Kidney epithelial cell (primary cell): ENCODE data around the gene FSTL4. TPM values are rescaled to one million over a fixed set of nuclear protein-coding genes. Genes with fewer than 3 reads are reported as not detected.
A peak's percentile ranks its signal among the peaks of the same experiment; 100 is the strongest.

Experiments
- DNase-seq: peaks from one replicate; pipeline ENCODE4 v3.0.0-alpha.2; 2010; ENCODE audit warnings: low read depth
- H3K27me3 ChIP-seq: 2 replicates; pipeline ENCODE4 v1.6.0; 2011; ENCODE audit warnings: low read length; ENCODE audit not compliant: control insufficient read depth, insufficient read depth
- H3K36me3 ChIP-seq: 2 replicates; pipeline ENCODE4 v1.5.1; 2011; ENCODE audit warnings: low read length; ENCODE audit not compliant: control insufficient read depth, insufficient read depth
- H3K4me3 ChIP-seq: 2 replicates; pipeline ENCODE4 v1.5.1; 2011; ENCODE audit warnings: low read depth, mild to moderate bottlenecking, control low read depth, low read length
- CTCF ChIP-seq: IDR thresholded peaks from 2 replicates; pipeline ENCODE4 v1.5.1; 2011; ENCODE audit warnings: mild to moderate bottlenecking, moderate library complexity, low read length, control low read depth, inconsistent platforms; ENCODE audit not compliant: insufficient read depth, poor library complexity, severe bottlenecking
- total RNA-seq: library from RNA; depleted of rRNA; stranded (reverse); fragments of >200 nt; gene quantifications from 2 replicates; pipeline ENCODE4 v1.2.3, GENCODE V29; 2015

The FSTL4 gene
- total RNA-seq, 1 donor from 2014 or later = not detected

GRCh38 chr5:133321286-133321832 is 291.0 kb downstream of the FSTL4 start:
- no peak for DNase-seq
- no peak for TF ChIP-seq CTCF
- H3K4me3 ChIP-seq = no peak overlapping the region
- no peaks in the 10 kb centered on the region for H3K36me3 ChIP-seq
- H3K27me3 ChIP-seq = peaks cover 15% of the 10 kb centered on the region

GRCh38 chr5:133319905-133320520 is 292.3 kb downstream of the FSTL4 start:
- Histone ChIP-seq H3K4me3 (no peak overlapping the region), H3K36me3 (no peaks in the 10 kb centered on the region), H3K27me3 (peaks cover 11% of the 10 kb centered on the region)
- DNase-seq = no peak
- no peak for TF ChIP-seq CTCF

GRCh38 chr5:133319244-133319643 is 293.1 kb downstream of the FSTL4 start:
- Histone ChIP-seq H3K4me3 (no peak overlapping the region), H3K27me3 (peaks cover 11% of the 10 kb centered on the region), H3K36me3 (no peaks in the 10 kb centered on the region)
- TF ChIP-seq CTCF = no peak
- no peak for DNase-seq

- Histone ChIP-seq H3K36me3 (no peaks in the 10 kb centered on the region), H3K27me3 (peaks cover 8% of the 10 kb centered on the region), H3K4me3 (no peak overlapping the region)
- DNase-seq = no peak
- TF ChIP-seq CTCF = no peak
These were observed 294.8 kb downstream of the FSTL4 start for GRCh38 chr5:133317558-133317957.

GRCh38 chr5:133316346-133317343 is 295.7 kb downstream of the FSTL4 start:
- Histone ChIP-seq H3K36me3 (no peaks in the 10 kb centered on the region), H3K4me3 (no peak overlapping the region), H3K27me3 (peaks cover 8% of the 10 kb centered on the region)
- no peak for DNase-seq
- peak; percentile 13 for TF ChIP-seq CTCF
